HG02759 (cell line): ENCODE results near the gene VSIR.
A peak's percentile ranks its signal among the peaks of the same experiment; 100 is the strongest.

Experiments used
- ATAC-seq: cut with Tn5 transposase; IDR thresholded peaks from one replicate; pipeline ENCODE4 v1.9.1; 2021; ENCODE audit warnings: mild to moderate bottlenecking, moderate library complexity; ENCODE audit not compliant: unreplicated experiment

The VSIR gene

DNA sequence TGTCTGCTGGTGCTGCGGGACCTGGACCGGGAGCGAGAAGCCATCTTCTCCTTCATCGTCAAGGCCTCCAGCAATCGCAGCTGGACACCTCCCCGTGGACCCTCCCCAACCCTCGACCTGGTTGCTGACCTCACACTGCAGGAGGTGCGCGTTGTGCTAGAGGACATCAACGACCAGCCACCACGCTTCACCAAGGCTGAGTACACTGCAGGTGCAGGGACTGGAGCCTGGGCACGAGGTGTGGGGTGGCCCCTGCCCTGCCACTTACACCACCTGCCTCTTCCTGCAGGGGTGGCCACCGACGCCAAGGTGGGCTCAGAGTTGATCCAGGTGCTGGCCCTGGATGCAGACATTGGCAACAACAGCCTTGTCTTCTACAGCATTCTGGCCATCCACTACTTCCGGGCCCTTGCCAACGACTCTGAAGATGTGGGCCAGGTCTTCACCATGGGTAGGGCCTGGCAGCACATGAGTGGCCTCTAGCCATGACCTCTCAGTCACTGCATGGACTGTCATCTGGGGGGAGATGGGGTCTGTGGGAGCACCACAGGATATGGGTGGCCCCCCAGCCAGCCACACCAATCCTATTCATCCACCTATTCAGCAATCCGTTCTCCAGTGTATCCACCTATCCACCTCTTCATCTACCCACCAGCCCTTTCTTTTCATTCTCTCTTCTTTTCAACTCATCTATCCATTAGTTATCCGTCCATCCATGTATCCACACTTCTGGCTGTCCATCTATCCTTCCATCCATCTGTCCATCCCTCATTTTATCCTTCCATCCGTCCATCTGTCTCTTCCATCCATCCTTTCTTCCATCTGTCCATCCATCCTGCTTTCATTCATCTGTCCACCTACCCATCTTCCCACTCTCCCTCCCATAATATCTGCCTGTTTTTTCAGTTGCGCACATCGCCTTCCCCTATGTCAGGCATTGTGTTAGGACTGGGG lies 34.5 kb upstream of the VSIR start:
- ATAC-seq: no peak

DNA sequence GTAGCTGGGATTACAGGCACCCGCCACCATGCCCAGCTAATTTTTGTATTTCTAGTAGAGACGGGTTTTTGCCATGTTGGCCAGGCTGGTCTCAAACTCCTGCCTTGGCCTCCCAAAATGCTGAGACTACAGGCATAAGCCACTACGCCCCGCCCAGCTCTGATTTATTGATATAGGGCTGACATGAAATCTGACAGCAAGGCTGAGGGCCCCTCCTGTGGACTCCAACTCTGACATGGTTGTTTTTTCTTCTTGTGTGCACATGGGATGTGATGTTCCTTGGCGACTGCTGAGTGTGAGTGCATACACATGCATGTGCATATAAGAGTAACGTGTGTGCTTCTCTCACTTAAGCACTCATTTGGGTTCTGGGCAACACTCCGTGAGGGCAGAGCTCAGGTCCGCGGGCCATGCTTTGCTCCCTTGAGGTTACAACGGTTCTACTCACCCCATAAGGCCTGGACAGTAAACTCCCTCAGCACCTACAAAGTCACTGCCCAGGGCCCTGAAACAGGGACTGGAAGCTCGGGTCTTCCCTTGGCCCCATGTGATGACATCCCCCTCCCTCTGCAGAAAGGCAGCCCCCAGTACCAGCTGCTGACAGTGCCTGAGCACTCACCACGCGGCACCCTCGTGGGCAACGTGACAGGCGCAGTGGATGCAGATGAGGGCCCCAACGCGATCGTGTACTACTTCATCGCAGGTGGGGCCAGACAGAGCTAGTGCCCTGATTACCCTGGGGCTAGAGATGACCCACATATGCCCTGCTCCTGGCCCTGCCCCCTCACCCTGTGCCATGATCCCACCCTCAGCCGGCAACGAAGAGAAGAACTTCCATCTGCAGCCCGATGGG lies 33.6 kb upstream of the VSIR start:
- no peak for ATAC-seq

DNA sequence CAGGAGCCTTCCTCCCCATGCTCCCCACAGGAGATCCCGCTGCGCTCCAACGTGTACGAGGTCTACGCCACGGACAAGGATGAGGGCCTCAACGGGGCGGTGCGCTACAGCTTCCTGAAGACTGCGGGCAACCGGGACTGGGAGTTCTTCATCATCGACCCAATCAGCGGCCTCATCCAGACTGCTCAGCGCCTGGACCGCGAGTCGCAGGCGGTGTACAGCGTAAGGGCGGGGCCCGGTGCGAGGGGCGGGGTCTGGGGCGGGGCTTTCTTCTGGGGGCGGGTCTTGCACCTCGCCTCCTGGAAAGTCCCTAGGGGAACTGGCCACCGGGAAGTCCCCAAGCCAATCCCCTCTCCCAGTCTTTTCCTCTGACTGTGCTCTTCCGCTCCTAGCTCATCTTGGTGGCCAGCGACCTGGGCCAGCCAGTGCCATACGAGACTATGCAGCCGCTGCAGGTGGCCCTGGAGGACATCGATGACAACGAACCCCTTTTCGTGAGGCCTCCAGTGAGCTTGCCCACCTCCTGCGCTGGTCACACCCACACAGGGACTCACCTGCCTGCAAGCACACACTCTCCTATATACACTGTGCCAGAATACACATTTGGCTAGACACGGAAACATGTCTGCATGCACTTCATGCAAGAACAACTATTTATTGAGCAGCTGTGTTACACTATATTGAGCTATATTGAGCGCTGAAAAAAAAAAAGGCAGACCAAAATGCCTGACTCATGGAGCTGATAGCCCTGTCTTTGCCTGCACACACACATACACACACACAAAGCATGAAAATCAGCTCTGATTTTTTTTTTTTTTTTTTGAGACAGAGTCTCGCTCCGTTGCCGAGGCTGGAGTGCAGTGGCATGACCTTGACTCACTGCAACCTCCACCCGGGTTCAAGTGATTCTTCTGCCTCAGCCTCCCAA lies 32.7 kb upstream of the VSIR start:
- ATAC-seq: no peak

DNA sequence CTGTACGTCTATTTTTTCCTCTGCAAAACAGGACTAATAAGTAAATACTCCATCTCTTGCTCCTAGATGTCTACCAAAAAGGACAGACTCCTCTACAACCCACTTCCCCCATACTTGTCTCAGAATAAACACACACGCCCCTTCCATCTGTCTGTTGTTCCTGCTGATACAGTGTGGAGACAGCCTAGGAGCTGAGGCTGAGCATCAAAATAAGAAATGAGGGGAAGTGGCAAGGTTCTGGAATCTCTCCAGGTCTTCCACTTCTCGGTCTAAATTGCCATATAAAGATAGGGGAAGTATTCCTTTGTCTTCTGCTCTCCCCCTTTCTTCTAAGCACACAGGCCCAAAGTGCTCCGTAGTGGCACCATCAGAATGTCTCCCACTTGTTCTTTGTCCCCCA lies 30.8 kb upstream of the VSIR start:
- ATAC-seq: no peak

DNA sequence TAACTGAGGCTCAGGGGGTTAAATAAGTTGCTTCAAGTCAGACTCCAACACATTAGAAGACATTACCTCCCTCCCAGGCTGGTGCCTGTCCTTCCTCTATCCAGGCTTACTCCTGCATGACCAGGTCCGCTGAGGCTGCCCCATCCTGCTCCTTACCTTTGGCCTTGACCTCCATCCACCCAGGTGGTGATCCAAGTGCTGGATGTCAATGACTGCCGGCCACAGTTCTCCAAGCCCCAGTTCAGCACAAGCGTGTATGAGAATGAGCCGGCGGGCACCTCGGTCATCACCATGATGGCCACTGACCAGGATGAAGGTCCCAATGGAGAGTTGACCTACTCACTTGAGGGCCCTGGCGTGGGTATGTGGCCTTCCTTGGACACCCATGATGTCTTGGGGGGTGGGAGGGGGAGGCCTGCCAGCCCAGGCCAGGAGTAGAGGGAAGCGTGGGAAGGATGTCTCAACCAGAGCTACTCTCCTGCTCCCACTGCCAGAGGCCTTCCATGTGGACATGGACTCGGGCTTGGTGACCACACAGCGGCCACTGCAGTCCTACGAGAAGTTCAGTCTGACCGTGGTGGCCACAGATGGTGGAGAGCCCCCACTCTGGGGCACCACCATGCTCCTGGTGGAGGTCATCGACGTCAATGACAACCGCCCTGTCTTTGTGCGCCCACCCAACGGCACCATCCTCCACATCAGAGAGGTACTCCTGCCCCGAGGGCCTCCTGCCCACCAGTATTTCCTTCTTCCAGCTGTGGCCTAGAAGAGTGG lies 29.6 kb upstream of the VSIR start:
- ATAC-seq: no peak

DNA sequence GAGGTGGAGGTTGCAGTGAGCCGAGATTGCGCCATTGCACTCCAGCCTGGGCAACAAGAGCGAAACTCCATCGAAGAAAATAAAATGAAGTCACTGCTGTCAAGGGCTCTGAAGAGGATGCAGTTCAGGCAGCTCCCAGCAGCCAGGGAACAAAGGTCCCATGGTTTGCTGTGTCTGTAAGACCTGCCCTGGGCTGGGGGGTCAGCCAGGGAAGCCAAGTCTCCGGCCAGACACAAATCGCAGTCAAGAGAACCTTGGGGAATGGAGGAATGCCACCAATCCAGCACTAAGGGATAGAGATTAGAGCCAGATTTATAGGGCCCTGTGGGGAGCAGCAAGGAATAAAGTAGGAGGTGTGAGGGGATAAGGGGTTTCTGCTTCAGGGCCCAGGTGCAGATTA lies 28.9 kb upstream of the VSIR start:
- ATAC-seq: no peak

DNA sequence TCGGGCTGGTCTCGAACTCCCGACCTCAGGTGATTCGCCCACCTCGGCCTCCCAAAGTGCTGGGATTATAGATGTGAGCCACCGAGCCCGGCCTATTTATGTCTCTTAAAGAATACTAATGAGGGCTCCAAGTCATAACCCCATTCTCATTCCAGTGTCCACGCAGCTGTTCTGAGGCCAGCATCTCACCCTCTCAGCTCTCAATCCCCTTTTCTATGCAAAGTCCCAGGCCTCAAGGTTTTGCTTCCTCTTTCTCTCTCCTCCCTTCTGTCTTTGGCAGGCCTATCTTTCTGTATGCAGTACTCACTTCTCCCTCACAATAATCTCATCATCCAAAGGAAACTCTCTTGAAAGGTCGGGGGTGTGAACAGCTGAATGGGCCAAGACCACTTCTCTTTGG lies 28.0 kb upstream of the VSIR start:
- ATAC-seq: peak; percentile 85

DNA sequence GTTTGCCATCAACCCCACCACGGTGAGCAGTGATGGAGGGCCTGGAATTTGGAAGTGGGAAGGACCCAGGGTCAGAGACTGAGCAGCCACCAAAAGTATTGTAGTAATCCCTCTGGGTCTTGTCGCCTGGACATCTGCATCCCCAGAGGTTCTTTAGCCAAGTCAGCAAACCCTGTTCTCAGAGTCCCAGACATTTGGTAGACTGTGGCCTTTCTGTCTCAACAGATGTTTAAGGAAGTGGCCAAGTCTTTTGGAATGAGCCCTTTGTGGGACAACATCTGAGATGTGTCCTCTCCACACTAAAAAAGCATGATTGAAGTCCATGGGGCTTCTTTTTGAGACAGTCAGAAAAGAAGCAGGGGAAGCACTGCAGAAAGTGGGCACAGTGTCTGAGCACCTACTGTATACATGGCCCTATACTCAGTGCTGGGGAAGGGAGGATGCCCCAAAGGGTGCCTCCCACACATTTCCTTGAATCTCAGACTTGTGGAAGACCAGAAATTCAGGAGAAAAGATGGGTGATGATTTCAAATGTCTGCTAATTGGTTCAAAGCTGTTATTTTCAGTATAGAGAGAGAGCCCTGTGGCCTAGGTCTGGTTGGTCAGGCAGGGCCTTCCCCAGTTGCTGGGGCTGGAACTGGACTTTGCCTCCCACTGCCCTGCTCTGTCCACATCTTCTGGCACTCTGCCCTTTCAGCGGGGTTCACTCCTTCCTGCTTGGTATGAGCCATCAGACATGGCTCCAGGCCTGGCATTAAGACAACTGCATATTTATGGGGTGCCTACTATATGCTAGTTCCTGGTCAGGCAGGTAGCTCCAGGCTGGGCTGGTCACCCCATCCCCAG lies 26.5 kb upstream of the VSIR start:
- ATAC-seq: no peak

DNA sequence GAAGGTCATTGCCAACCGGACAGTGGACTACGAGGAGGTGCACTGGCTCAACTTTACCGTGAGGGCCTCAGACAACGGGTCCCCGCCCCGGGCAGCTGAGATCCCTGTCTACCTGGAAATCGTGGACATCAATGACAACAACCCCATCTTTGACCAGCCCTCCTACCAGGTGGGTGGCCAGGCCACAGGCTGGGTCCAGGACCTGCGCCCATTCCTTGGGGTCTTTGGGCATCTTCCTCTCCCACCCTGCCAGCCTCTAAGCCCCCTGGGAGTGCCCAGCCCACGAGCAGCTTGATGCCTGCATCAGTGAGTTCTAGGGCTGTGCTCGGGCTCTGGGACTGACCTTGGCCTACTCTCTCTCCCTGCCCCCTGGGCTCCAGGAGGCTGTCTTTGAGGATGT lies 25.8 kb upstream of the VSIR start:
- ATAC-seq: no peak

DNA sequence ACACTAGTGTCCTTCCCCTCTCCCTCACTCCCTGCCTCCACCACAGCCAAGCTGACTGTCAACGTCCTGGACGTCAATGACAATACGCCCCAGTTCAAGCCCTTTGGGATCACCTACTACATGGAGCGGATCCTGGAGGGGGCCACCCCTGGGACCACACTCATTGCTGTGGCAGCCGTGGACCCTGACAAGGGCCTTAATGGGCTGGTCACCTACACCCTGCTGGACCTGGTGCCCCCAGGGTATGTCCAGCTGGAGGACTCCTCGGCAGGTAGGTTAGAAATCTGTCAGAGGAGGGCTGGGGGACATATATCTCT lies 24.9 kb upstream of the VSIR start:
- no peak for ATAC-seq

DNA sequence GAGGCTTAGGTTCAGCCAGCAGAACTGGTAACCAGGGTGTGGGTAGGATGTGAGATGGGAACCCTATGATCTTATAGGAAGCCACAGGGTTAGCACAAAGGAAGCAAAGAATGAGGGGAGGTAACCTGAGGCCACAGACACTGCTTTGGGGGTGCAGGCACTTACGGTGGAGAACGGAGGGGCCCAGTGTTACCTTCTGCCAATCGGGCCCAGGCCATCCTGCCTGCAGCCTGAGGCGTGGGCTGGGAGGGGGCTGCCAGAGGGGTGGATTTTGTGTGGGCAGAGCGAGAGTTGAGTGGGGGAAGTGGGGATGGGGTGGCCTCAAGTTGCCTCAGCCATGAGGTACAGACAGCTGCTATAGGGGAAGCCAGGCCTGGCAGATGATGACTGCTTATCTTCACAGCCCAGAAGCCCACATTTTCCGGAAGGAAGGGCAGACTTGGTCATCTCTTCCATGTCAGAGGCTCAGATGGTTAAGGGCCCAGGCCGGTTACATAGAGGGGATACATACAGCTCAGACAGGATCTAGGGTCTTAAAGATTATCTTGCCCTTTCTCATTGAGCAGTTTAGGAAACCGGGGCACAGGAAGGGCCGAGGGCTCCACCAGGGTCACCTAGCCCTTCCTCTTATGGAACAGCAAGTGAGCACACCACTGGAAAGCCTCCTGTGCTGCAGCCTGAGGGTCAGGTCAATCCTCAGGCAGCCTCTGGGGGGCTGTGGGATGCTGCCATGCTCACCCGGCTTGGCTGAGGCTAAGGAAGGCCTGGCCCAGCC lies 24.4 kb upstream of the VSIR start:
- ATAC-seq: no peak

DNA sequence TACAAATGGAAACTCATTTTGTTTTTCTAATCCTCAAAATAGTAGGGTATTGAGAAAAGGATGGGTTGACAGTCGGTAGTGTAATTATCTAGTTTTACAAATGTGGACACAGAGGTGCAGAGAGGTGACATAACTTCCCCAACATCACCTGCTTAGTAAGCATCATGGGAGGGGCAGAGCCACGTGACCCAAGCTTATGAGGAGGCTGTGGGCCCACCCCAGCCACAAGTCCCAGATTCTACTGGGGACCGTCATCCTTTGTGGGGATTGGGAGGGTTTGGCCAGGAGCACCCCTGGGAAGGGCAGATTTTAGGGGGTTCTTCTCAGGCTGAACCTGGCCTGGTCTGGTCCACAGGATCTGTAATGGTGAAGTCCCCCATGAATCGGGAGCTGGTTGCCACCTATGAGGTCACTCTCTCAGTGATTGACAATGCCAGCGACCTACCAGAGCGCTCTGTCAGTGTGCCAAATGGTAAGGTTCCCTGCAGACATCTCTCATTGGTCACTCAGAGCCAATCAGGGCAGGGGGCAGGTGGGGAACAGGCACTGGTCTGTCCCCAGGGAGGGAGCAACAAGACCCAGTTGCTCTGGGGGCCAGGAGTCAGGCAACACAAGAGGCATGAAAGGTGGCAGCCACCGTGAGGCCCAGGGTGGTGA lies 23.6 kb upstream of the VSIR start:
- no peak for ATAC-seq

DNA sequence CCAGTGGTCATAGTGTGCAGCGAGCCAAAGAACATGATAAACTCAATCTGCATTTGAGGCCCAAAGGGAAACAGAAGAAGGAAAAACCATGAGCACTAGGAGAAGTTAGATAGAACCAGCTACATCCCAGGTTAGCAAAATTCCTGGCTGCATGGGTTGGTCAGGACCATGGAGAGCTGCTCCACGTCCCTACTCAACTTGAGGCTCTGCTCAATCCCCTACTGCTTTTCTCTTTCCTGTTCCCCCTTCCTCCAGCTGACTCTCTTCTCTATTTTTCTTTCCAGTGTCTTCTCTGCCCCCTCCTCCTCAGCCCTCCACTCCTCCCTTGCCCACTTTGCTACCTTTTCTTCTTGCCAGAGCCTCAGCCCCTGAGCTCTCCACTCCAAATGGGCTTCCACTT lies 21.9 kb upstream of the VSIR start:
- no peak for ATAC-seq

DNA sequence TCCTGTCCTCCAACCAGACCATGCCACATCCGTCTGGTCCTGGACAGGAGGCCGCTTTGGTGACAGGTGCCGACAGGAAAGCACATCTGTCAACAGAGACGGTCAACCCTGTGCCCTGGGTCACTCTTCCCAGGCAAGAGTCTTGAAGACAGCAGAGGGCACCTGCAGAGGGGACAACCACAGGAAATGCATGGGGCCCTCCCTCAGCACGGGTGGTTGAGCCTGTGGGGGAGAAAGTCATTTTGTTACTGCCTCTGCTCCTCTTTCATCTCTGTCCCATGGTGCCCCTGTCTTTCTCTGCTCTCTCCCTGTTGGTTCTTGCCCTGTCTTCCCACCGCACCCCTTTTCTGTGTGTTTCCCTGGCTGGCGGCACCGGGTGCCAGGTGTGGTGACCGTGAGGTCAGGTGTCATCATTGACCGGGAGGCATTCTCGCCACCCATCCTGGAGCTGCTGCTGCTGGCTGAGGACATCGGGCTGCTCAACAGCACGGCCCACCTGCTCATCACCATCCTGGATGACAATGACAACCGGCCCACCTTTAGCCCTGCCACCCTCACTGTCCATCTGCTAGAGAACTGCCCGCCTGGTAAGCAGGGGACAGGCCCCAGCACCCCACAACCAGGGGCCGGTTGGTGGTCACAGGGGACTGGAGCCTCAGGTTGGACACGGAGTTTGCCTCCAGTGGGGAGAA lies 17.6 kb upstream of the VSIR start:
- peak; percentile 55 for ATAC-seq

DNA sequence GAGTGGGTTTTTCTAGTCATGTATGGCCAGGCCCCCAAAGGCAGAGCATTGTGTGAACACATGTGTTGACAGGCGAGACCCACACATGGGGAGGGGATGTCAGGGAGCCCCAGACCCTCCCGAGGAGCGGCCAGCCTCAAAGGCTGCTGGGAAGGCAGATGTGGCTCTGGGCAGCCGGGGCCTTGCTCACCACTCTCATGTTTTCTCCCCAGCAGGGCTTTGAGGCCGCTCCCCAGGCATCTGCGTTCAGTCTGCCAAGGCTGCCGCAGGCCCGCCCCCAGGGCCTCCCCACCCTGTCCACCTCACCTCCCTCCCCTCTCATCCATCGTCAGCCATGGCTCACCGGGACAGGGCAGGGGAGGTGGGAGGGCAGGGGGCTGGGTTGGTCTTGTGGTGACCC lies 16.6 kb upstream of the VSIR start:
- no peak for ATAC-seq

DNA sequence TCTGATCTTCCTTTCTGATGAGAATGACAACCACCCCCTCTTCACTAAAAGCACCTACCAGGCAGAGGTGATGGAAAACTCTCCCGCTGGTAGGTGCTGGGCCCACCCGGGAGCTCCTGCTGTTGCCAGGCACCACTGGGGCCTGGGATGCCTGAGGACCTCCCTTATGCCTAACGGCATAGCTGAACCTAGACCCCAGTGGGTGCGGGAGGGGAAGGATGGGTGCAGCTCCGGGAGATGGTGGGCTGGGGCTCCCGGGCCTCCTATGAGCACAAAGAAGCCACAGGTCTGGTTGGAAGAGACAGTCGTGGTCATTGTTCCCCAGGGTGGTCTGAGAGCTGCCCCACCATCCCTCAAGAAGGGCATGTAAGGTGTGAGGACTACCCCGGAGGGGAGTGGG lies 15.6 kb upstream of the VSIR start:
- ATAC-seq: no peak

DNA sequence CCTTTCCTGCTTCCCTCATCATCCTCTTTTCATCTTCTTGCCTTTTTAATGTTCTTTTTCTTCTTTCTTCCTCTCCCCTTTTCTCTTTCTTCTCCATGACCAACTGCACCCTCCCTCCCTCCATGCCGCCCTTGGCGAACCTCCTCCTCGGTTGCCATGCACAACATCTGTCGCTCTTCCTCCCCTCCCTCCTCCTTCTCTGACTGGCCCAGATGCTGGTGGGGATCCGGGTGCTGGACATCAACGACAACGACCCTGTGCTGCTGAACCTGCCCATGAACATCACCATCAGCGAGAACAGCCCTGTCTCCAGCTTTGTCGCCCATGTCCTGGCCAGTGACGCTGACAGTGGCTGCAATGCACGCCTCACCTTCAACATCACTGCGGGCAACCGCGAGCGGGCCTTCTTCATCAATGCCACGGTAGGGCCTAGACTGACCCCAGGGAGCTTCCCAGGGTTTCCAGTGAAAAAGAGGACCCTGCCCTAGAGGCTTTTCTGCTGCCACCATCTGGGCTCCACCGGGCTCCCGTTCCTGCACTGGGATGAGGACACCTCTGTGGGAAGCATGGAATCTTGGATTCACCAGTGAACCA lies 11.5 kb upstream of the VSIR start:
- ATAC-seq: no peak
